Epithelial cell of esophagus (primary cell): ENCODE results near the gene FANCD2.
"Not testable (repeated sequence)": the region's sequence is repeated elsewhere in the genome, so short reads cannot be mapped to it uniquely, and the experiment has no call there.

Source experiments
- DNase-seq: peaks from one replicate; pipeline ENCODE4 v3.0.0; 2010; ENCODE audit warnings: low read depth
- H3K4me3 ChIP-seq: 2 replicates; pipeline ENCODE4 v1.5.1; 2011; ENCODE audit warnings: mild to moderate bottlenecking, low read length, control low read depth
- CTCF ChIP-seq: IDR thresholded peaks from 2 replicates; pipeline ENCODE4 v1.5.1; 2011; ENCODE audit warnings: low read depth, mild to moderate bottlenecking, low read length, control low read depth, inconsistent platforms; ENCODE audit not compliant: insufficient read depth; ENCODE audit errors: missing control alignments

Gene FANCD2

GRCh38 chr3:10025205-10026083, 793 bp upstream of the FANCD2 start:
- no peak for TF ChIP-seq CTCF
- no peak for DNase-seq
- H3K4me3 ChIP-seq: peak overlapping the region; percentile 97

- no peak for TF ChIP-seq CTCF
- DNase-seq: no peak
- no peak overlapping the region for H3K4me3 ChIP-seq
Measured at GRCh38 chr3:10041034-10041433, 14.8 kb downstream of the FANCD2 start.

- no peak overlapping the region for H3K4me3 ChIP-seq
- DNase-seq: no peak
- TF ChIP-seq CTCF: no peak
Measured at GRCh38 chr3:10047876-10048275, 21.6 kb downstream of the FANCD2 start.

GRCh38 chr3:10053054-10053453, 26.8 kb downstream of the FANCD2 start:
- not testable (repeated sequence) for DNase-seq, H3K4me3 ChIP-seq

GRCh38 chr3:10055097-10055496, 28.9 kb downstream of the FANCD2 start:
- DNase-seq: no peak
- TF ChIP-seq CTCF: no peak
- no peak overlapping the region for H3K4me3 ChIP-seq

- H3K4me3 ChIP-seq, DNase-seq: not testable (repeated sequence)
Measured at GRCh38 chr3:10070077-10070476, 43.8 kb downstream of the FANCD2 start.

GRCh38 chr3:10074666-10075065, 48.4 kb downstream of the FANCD2 start:
- peak; percentile 37 for DNase-seq
- TF ChIP-seq CTCF: no peak
- no peak overlapping the region for H3K4me3 ChIP-seq

GRCh38 chr3:10081871-10082270, 55.6 kb downstream of the FANCD2 start:
- DNase-seq: no peak
- H3K4me3 ChIP-seq: no peak overlapping the region
- TF ChIP-seq CTCF: no peak
